Measurements from ENCODE around the gene SLC35F1.

The SLC35F1 gene

GRCh38 chr6:118297821-118298220 lies 390.8 kb downstream of the SLC35F1 start:
- H3K27ac ChIP-seq = no peak overlapping the region
- TF ChIP-seq CTCF (conservative IDR thresholded peaks at IDR 0.05) = no peak

GRCh38 chr6:118298476-118299427 lies 391.7 kb downstream of the SLC35F1 start:
- no peak for TF ChIP-seq CTCF (conservative IDR thresholded peaks at IDR 0.05)
- no peak overlapping the region for H3K27ac ChIP-seq

- no peak overlapping the region for H3K27ac ChIP-seq
- TF ChIP-seq CTCF (conservative IDR thresholded peaks at IDR 0.05) = no peak
These were observed 392.4 kb downstream of the SLC35F1 start for GRCh38 chr6:118299457-118299856.

- no peak overlapping the region for H3K27ac ChIP-seq
- no peak for TF ChIP-seq CTCF (conservative IDR thresholded peaks at IDR 0.05)
These were observed 397.3 kb downstream of the SLC35F1 start for GRCh38 chr6:118304321-118304720.

- TF ChIP-seq CTCF (conservative IDR thresholded peaks at IDR 0.05) = no peak
- no peak overlapping the region for H3K27ac ChIP-seq
These were observed 398.0 kb downstream of the SLC35F1 start for GRCh38 chr6:118305081-118305480.

GRCh38 chr6:118306392-118307238 lies 399.6 kb downstream of the SLC35F1 start:
- H3K27ac ChIP-seq = peak overlapping the region; percentile 72
- no peak for TF ChIP-seq CTCF (conservative IDR thresholded peaks at IDR 0.05)

GRCh38 chr6:118307581-118307980 lies 400.5 kb downstream of the SLC35F1 start:
- peak overlapping the region; percentile 72 for H3K27ac ChIP-seq
- TF ChIP-seq CTCF (conservative IDR thresholded peaks at IDR 0.05) = no peak
